Stimulated activated CD8-positive, alpha-beta memory T cell treated with anti-CD3 and anti-CD28 coated beads, Interleukin-12 subunit alpha, Interleukin-12 subunit beta, amount 100 ng/mL, for 1 hour (primary cell): ENCODE measurements around the gene TUBB4A.
"Not testable (repeated sequence)": the region's sequence is repeated elsewhere in the genome, so short reads cannot be mapped to it uniquely, and the experiment has no call there.

Experiments used
- DNase-seq: peaks from one replicate; pipeline ENCODE4 v3.0.0-alpha.2; 2020; ENCODE audit warnings: low read depth

The TUBB4A gene

GRCh38 chr19:6524311-6524710 lies 22.2 kb upstream of the TUBB4A start:
- DNase-seq, result no peak

DNA sequence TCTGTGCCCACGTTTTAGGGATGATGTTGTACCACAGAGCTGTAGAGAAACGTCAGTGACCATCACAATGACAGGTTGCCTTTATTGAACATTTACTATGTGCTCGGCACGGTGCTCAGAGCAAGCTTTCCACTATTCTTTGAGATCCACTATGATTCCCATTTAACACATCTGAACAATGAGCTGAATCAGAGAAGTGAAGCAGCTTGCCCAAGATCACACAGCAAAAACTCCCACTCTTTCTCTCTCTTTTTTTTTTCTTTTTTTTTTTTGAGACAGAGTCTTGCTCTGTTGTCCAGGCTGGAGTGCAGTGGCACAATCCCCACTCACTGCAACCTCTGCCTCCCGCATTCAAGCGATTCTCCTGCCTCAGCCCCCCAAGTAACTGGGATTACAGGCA lies 20.6 kb upstream of the TUBB4A start:
- DNase-seq, result no peak

DNA sequence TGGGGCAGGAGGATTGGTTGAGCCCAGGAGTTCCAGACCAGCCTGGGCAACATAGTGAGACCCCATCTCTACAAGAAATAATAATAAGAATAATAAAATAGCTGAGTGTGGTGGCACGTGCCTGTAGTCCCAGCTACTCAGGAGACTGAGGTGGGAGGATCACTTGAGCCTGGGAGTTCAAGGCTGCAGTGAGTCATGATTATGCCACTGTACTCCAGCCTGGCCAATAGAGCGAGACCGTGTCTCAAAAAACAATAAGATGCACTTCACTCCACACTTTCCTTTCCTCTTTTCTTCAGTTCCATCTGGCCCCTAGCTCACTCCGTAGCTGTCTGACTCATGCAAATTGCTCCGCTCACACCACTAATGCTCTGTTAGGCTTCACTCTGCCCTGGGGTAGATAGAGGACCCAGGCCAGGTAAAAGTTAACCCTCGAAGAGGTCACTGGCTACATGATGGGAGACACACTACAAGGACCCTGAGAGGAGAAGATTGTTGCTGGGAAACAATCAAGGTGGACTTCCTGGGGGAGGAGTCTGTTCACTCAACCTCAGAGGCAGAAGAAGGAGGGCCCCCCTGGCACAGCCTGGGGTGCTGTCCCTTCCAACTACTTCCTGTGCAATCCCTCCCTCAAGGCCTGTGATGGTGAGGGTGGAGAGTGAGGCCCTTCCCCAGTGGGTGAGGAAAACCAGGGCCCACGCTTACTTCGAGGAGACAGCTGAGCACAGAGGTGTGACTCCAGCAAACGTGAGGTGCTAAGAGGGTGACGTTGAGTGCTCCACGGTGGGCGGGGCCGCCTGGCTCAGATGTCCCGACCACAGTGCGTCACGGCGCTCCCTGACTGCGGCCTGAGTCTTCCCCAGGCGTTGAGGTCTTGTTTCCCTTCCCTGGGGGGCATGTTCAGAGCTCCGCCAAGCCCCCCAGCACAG lies 19.9 kb upstream of the TUBB4A start:
- DNase-seq, result peak; percentile 47

- DNase-seq, result no peak
Observed at GRCh38 chr19:6519289-6519688, 17.2 kb upstream of the TUBB4A start.

DNA sequence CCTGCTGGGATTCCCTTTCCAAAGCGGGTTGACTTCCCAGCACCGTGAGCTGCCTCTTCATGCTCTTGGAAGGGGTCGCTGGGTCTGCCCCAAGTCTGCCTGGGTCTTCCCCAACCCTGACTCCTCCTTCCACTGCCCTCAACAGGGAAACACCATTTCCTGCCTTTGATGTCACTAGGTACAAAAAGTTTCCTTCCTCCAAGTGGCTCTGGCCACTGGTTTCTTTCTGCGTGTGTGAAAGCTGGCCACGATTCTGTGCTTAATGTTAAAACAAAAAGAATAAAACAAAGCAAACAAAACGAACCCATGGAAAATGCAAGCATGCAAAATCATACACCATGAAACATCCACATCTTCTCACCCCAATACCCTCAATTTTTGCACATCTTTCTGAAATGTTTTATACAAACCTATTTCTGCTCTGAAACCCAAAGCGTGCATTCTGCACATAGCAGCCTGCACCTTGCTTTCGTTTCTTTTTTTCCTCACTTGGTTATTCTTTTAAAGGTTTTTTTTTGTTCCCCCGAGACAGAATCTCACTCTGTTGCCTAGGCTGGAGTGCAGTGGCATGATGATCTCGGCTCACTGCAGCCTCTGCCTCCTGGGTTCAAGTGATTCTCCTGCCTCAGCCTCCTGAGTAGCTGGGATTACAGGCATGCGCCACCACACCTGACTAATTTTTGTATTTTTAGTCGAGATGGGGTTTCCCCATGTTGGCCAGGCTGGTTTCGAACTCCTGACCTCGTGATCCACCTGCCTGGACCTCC lies 16.2 kb upstream of the TUBB4A start:
- no peak for DNase-seq

- DNase-seq, result peak; percentile 87
Observed at GRCh38 chr19:6516659-6517291, 14.7 kb upstream of the TUBB4A start.

- DNase-seq, result peak; percentile 47
Observed at GRCh38 chr19:6516018-6516658, 14.0 kb upstream of the TUBB4A start.

- DNase-seq, result no peak
Observed at GRCh38 chr19:6514926-6515544, 12.9 kb upstream of the TUBB4A start.

- no peak for DNase-seq
Observed at GRCh38 chr19:6514089-6514488, 12.0 kb upstream of the TUBB4A start.

GRCh38 chr19:6510618-6511017 lies 8.5 kb upstream of the TUBB4A start:
- DNase-seq, result no peak

GRCh38 chr19:6509118-6509971 lies 7.2 kb upstream of the TUBB4A start:
- no peak for DNase-seq

DNA sequence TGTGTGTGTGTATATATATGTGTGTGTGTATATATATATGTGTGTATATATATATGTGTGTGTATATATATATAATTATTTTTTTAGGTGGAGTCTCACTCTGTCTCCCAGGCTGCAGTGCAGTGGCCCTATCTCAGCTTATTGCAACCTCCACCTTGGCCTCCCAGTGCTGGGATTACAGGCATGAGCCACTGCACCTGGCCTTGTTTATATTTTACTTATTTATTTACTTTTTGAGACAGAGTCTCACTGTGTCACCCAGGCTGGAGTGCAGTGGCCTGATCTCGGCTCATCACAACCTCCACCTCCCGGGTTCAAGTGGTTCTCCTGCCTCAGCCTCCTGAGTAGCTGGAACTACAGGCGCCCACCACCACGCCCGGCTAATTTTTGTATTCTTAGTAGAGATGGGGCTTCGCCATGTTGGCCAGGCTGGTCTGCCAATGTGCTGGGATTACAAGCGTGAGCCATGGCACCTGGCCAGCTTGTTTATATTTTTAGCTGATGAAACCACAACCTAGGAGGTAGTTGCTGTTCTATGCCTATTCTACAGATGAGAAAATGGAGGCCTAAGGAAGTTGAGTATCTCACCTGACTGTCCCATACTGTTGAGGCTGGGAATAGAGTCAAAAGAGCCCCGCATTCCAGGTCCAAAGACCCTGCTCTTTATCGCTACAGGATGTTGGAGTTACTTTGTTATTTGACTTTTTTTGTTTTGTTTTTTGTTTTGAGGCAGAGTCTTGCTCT lies 6.1 kb upstream of the TUBB4A start:
- not testable (repeated sequence) for DNase-seq

- DNase-seq, result no peak
Observed at GRCh38 chr19:6503407-6504201, 1.5 kb upstream of the TUBB4A start.

- DNase-seq, result no peak
Observed at GRCh38 chr19:6500837-6501739, 1.0 kb downstream of the TUBB4A start.

- DNase-seq, result no peak
Observed at GRCh38 chr19:6499052-6499790, 2.9 kb downstream of the TUBB4A start.

DNA sequence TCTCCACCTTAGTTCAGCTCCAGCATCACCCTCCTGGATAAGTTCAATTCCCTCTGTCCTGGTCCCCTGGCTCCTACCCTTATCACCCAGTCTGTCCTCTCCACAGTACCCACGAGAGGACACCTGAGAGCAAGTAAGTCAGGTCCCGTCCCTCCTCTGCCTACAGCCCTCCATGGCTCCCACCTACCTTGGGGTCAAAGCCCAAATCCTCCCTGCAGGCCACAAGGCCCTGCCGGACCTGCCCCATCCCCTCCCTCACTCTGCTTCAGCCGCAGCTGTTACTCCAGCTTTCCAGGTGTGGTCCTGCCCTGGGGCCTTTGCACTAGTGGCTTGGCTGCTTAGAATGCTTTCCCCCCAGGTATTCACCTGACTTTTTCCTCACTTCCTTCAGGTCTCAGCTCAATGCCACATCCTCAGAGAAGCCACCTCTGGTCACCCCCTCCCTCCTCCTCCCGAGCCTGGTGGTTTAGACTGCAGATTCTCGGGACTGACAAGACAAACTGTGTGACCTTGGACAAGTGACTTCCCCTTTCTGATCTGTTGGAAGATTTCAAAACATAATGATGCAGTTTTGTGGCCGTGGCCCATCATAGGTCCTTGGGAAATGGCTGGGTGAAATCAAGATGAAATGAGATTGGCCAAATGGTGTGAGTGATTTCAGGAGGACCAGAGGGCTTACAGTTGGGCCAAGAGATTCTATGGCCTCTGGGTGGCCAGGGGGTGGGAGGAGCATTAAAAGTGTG lies 3.6 kb downstream of the TUBB4A start:
- DNase-seq, result no peak

- no peak for DNase-seq
Observed at GRCh38 chr19:6495947-6496346, 6.2 kb downstream of the TUBB4A start.
